GM19193 (cell line): ENCODE results near the gene HDAC8.

ENCODE experiments used
- POLR2A ChIP-seq: IDR thresholded peaks from 4 replicates; pipeline ENCODE4 v1.6.1; 2011; ENCODE audit not compliant: insufficient read depth, insufficient read length; ENCODE audit errors: extremely low read depth

HDAC8 gene

GRCh38 chrX:72572248-72573157, at the start of gene HDAC8:
HDAC8 (minus strand) TSS chrX:72572843; CDS start chrX:72572761, 82 bp downstream.
- TF ChIP-seq POLR2A = peak; percentile 46

DNA sequence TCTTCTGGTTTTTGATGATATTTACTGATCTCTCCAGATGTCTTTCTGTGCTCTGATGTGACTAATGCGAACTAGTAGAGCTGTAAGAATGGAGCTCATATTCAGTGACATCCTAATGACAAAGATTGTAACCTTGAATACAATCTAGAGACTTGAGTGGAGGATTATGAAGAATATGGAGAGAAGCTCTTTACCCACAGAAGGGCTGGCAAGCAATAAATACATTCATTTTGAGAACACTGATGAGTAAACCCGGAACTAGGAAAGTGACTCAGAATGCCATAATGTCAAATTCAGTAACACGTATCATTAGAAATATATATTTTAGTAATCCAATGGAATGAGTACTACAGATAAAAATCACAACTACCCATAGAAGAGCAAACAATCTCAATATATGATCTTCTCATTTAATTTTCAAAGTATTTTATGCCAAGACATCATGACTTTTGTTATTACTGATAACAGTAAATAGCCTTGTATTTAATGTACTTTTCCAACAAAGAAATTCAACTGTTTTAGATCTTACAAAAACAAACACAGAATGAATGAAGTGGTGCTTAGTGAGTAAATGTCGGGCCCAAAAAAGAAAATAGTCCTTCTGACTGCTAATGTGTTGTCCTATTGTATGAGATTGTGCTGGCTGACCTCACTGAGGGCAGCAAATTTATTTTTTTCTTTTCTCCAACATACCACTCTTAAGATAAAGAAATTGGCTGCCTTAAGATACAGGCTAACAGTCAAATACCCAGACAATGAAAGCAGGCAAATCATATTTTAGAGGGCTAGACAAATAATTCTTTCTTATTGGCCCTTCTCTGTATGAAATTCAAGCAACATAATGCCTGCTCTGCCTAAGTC, 49.2 kb upstream of the HDAC8 start:
- no peak for TF ChIP-seq POLR2A

- no peak for TF ChIP-seq POLR2A
These were observed 48.5 kb upstream of the HDAC8 start for GRCh38 chrX:72621163-72621562.

DNA sequence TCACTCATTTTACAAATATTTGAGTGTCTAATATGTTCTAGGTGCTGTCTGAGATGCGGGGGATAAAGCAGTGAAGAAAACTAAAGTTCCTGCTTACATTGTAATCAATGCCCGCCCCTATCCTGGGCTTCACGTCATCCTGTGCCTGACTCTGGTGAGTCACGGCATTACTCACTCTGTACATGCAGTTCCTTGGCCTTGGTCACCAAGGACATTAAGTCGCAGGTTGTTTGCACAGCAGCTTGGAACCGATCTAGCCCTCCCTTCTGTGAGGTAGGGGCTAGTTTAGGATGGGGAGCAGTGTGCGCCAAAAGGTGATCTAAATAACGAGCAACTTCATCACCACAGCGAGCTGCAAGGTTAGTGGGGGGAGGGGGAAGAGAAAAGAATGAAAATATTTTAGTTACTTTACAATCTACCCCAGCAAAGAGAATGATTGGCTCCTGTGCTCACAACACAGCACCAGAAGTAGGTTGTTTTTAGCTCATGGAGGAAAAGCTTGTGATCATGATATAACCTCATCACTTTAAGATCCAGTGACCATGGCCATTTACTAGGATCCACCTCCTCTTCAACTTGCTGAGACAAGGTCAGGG, 48.0 kb upstream of the HDAC8 start:
- TF ChIP-seq POLR2A = no peak

DNA sequence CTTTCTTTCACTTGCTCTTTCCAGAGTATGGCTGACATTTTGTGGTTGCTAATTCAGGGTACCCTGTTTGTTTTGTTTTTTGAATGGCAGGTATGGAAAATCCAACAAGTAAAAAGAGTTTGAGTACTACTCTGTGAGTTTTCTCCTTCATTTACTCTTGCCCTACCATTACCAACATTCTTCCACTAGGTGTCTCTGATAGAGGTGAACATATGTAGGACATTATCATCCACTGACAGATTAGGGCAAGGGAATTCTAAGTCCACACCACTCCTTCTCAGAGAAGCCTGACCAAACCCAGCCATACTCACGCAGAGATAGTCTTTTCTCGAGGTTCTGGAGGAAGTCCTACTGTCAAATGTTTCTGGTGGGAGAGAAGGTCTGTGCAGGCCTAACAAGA, 36.7 kb upstream of the HDAC8 start:
- TF ChIP-seq POLR2A = no peak

DNA sequence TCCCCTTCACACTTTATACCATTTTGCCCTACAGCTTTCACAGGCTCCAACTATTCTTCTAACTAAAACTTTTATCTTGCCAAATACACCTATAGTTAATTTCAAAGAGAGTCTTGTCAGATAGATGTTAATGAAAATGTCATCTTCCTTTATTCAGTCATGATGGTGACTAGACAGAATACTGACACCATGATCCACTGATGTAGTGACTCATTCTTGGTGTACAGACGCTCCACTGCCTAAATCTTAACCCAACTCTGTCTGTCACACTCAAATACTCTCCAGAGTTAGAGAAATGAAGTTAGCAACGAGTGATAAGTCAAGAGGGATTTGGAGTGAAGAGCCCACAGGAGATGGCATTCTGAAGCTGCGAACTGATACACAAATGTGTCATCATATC, 32.1 kb upstream of the HDAC8 start:
- TF ChIP-seq POLR2A = no peak

- no peak for TF ChIP-seq POLR2A
These were observed 31.5 kb upstream of the HDAC8 start for GRCh38 chrX:72604112-72604511.

GRCh38 chrX:72584163-72584562, 11.5 kb upstream of the HDAC8 start:
- TF ChIP-seq POLR2A = no peak

DNA sequence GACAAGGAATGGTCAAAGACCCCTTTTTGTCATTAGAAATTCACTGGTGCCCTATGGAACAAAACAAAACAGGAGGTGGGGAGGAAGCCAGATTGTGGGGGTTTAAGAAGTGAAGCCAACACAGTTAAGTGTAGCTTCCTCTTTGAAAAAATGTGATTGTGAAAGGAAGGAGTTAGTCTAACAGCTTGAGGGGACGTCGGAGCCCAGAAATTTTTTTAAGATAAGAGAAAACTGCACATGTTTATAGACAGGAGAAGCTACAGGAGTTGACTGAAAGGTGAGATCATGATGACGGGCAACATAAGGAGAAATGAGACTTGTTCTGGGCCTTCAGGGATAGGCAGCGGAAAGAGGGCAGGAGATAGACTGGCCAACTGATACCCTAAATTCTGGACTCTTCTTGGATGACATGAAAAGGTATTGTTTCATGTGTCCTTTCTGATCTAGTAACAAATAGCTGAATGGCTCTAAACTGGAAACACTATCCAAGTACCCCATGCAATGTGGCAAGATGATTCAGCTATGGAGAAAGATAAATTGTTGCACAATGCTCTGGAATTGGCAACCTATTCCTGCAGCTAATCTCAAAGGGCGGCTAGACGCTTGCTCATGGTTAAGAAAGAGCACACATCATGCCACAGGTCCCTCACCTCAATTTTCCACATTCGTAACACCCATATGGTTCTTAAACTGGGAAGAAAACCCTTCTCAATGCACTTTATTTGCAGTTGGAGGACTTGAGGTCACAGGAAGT, 3.7 kb upstream of the HDAC8 start:
- no peak for TF ChIP-seq POLR2A

DNA sequence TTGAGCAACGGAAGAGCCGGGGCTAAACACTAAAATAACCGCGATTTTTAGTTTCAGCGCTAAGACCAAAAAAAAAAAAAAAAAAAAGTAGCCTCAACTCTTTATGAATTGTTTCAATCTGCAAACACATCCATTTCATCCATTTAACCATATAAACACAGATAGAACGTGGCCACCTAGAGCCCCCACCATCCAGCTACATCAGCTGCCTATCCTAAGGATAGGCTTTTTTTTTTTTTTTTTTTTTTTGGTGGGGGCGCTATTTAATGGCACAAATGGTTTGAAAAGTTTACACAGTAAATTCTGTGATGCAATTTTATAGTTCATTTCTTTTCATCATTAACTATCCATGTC, 492 bp upstream of the HDAC8 start:
- TF ChIP-seq POLR2A = no peak

GRCh38 chrX:72569786-72570185, 2.9 kb downstream of the HDAC8 start:
- TF ChIP-seq POLR2A = no peak

- no peak for TF ChIP-seq POLR2A
These were observed 4.1 kb downstream of the HDAC8 start for GRCh38 chrX:72568406-72569092.

- TF ChIP-seq POLR2A = no peak
These were observed 6.2 kb downstream of the HDAC8 start for GRCh38 chrX:72566448-72566847.
